Activated T-helper 1 cell treated with anti-CD3 and anti-CD28 coated beads, Interleukin-12 subunit alpha, Interleukin-12 subunit beta, Interleukin-2, Interleukin-4 antibody, amounts not matched to agents 30 ng/mL and 10 ng/mL and 1 ng/mL, durations not matched to agents 14 hours and 24 hours and 36 hours (primary cell): ENCODE measurements around the gene VPS26C. TPM values are rescaled to one million over a fixed set of nuclear protein-coding genes. Genes with fewer than 3 reads are reported as not detected.

ENCODE experiments used
- DNase-seq: peaks from one replicate; pipeline ENCODE4 v3.0.0; 2021; ENCODE audit warnings: low spot score
- H3K27ac Mint-ChIP-seq: one replicate; pipeline ENCODE4 v1.8.0; 2021; ENCODE audit warnings: mild to moderate bottlenecking, mixed read lengths
- H3K27me3 Mint-ChIP-seq: one replicate; pipeline ENCODE4 v1.8.0; 2022; ENCODE audit warnings: mild to moderate bottlenecking, moderate library complexity, mixed read lengths; ENCODE audit not compliant: insufficient read depth
- H3K36me3 Mint-ChIP-seq: one replicate; pipeline ENCODE4 v1.8.0; 2021; ENCODE audit warnings: low read depth, mixed read lengths
- H3K4me1 Mint-ChIP-seq: one replicate; pipeline ENCODE4 v1.8.0; 2021; ENCODE audit warnings: low read depth, mixed read lengths
- H3K4me3 Mint-ChIP-seq: one replicate; pipeline ENCODE4 v1.8.0; 2021; ENCODE audit warnings: mild to moderate bottlenecking, moderate library complexity, mixed read lengths
- H3K9me3 Mint-ChIP-seq: one replicate; pipeline ENCODE4 v1.8.0; 2021; ENCODE audit warnings: mixed read lengths
- intact Hi-C: fragments of 100-400 bp; cut with micrococcal nuclease; formaldehyde crosslinking; loops from one replicate; pipeline ENCODE4 v1.15.1; 2024
- total RNA-seq: library from RNA; stranded (reverse); gene quantifications from 2 replicates; pipeline ENCODE4 v1.2.3, GENCODE V29; 2022

Gene VPS26C
- total RNA-seq, 1 donor from 2014 or later: 53.8 TPM

DNA sequence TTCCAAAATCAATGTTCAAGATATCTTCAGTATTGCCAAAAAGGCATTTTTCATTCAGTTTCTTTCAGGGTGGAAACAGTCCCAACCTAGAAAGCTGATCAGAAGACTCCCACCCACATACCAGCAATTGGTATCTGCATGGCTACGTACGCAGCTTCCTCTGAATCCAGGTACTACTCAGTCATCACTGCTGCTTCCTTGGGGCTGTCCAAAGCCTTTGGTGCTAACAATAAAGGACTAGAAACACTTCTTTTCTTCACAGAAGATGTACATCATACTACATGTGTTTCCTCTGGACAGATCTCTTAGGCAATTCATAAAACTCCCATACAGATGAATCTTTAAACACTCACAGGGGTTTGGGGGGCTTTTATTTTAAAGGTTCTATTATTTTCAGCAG is 29.8 kb downstream of the VPS26C start:
- H3K4me3 Mint-ChIP-seq: peak overlapping the region; percentile 43
- no peak for DNase-seq
- H3K4me1 Mint-ChIP-seq: peaks cover 48% of the 10 kb centered on the region
- intact Hi-C loops: no loop called here
- H3K36me3 Mint-ChIP-seq: peaks cover 34% of the 10 kb centered on the region
- H3K27me3 Mint-ChIP-seq: no peaks in the 10 kb centered on the region
- no peaks in the 10 kb centered on the region for H3K9me3 Mint-ChIP-seq
- peak overlapping the region; percentile 74 for H3K27ac Mint-ChIP-seq

GRCh38 chr21:37233551-37234146 is 33.5 kb downstream of the VPS26C start:
- Mint-ChIP-seq H3K36me3 (peaks cover 34% of the 10 kb centered on the region), H3K9me3 (no peaks in the 10 kb centered on the region), H3K4me1 (peaks cover 20% of the 10 kb centered on the region), H3K27me3 (no peaks in the 10 kb centered on the region), H3K27ac (no peak overlapping the region), H3K4me3 (no peak overlapping the region)
- no peak for DNase-seq
- intact Hi-C loops: no loop called here

- Mint-ChIP-seq H3K4me3 (no peak overlapping the region), H3K36me3 (peaks cover 33% of the 10 kb centered on the region)
- DNase-seq: no peak
Observed at GRCh38 chr21:37232274-37233018, 34.7 kb downstream of the VPS26C start.

DNA sequence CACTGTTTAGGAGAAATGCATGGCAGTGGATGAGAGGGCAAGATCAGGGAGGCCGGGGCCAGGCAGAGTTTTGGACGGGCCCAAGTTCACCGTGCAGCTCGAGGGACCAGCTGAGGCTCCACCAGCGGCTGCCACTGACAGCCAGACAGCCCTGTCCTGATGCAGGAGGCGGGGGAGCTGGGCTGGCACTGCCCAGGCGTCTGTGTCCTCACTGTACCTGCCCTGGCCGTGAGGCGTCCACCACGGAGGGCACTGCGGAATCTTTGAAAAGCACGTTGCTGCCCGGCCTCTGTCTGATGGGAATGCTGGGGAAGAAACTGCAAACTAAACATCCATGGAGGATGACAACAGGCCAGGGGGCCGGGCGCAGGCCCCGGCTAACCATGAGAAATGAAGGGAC is 35.5 kb downstream of the VPS26C start:
- Mint-ChIP-seq H3K27ac (no peak overlapping the region), H3K27me3 (no peaks in the 10 kb centered on the region), H3K9me3 (no peaks in the 10 kb centered on the region), H3K4me1 (peaks cover under 1% of the 10 kb centered on the region), H3K4me3 (no peak overlapping the region), H3K36me3 (peaks cover 31% of the 10 kb centered on the region)
- intact Hi-C loops: no loop called here
- DNase-seq: no peak

More at GRCh38 chr21:37232274-37233018, 34.7 kb downstream of the VPS26C start:
- Mint-ChIP-seq H3K4me1 (peaks cover 8% of the 10 kb centered on the region), H3K27me3 (no peaks in the 10 kb centered on the region), H3K27ac (no peak overlapping the region), H3K9me3 (no peaks in the 10 kb centered on the region)
- intact Hi-C loops: no loop called here

DNA sequence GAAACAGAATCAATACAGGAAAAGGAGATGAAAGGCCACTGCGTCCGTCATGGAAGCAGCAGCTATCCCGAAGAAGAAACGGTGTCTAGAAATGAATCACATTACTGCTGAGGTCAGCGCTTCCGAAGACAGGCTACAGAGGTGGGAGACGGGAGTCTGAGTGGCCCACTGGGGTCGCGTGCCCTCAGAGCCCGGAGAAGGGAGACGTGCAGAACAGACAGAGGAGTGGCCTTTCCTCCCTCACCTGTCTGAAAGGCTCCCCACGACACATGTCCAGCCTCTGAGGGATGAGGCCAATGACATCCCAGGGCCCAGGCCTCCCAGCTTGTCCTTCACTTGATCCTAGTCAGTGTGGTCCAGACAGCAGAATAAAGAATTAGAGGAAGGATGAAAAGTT is 35.9 kb downstream of the VPS26C start:
- no peak overlapping the region for H3K27ac Mint-ChIP-seq
- DNase-seq: no peak
- no peak overlapping the region for H3K4me3 Mint-ChIP-seq
- peaks cover 32% of the 10 kb centered on the region for H3K36me3 Mint-ChIP-seq
- no peaks in the 10 kb centered on the region for H3K27me3 Mint-ChIP-seq
- H3K9me3 Mint-ChIP-seq: no peaks in the 10 kb centered on the region
- intact Hi-C loops: no loop called here
- no peaks in the 10 kb centered on the region for H3K4me1 Mint-ChIP-seq

DNA sequence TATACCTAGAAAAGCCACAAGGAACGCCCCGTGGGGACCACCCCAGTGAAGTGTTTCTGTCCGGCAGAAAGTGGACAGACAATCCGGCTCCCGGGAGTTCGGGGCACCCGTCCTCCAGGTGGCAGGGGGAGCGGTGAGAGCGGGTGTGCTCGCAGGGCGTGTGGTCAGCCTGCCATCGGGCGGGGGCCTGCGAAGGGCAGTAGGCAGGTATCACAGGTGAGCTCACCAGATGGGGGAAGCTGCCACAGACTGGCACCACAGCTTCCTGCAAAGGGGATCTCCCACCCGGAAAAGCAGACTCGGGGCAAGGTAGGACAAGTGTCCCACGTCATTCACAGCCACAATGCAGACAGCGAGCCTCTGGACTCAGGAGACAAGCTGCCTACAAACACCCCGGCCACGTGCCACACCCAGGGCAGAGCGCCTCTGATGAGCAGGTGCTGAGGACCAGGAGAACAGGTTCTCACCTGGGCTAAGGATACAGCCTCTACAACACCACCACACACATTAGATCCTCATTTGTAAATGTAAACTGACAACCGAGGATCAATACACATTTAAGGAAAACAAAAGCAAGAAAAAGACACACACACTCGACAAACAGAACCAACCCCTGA is 36.4 kb downstream of the VPS26C start:
- no peak for DNase-seq
- Mint-ChIP-seq H3K27me3 (no peaks in the 10 kb centered on the region), H3K36me3 (peaks cover 31% of the 10 kb centered on the region), H3K4me1 (peaks cover 4% of the 10 kb centered on the region), H3K27ac (no peak overlapping the region), H3K4me3 (no peak overlapping the region), H3K9me3 (no peaks in the 10 kb centered on the region)
- intact Hi-C loops: no loop called here

DNA sequence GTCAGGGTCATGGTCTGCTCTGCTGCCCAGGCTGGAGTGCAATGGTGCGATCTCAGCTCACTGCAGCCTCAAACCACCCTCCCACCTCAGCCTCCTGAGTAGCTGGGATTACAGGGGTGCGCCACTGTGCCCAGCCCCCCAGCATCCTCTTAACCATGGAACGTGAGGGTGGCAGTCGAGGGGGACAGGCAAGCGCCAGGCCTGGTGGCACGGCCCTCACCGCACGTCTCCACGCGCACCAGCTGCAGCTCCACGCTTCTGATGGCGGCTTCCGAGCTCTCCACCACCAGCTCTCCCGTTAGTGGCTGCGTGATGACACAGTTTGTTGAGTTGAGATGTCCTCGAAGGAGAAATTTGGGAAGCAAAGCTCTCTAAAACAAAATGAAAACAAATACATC is 39.1 kb downstream of the VPS26C start:
- intact Hi-C loops: no loop called here
- Mint-ChIP-seq H3K27ac (no peak overlapping the region), H3K27me3 (no peaks in the 10 kb centered on the region), H3K36me3 (peaks cover 46% of the 10 kb centered on the region), H3K9me3 (no peaks in the 10 kb centered on the region), H3K4me1 (peaks cover 26% of the 10 kb centered on the region), H3K4me3 (no peak overlapping the region)
- DNase-seq: no peak

DNA sequence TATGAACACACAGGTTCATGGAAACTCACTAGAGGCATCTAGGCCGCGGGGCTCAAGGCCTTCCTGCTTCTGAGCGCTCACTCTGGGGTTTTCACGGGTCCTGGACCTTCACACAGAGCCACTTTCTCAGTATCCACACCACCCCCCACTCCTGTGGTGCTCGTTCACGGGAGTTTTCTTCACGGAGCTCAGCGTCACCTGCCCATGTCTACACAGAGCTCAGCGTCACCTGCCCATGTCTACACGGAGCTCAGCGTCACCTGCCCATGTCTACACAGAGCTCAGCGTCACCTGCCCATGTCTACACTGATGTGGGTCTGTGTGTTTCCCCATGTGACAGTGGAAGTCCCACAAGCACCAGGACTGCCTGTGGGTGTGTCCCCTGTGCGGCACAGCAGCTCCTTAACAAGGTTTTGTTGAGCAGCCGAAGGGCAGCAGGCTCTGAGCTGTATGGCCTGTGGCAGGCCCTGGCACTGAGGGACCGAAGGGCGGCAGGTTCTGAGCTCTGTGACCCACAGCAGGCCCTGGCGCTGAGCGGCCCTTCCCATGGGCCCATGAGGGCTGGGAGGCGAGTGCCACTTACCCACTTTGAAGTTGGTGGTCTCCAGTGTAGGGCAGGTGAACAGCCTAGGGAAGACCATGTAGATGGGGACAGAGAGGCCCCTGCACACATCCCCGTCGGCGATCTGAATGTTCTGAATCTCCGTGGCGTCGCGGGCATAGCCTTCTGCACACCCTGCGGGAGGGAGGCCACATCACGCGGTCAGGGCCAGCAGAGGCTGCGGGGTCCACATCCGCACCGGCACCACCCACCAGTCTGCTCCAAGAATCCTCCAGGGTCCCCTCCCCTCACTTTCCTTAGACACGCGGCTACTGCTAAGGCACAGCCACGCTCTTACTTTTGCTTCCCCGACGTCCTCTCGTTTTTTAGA is 39.8 kb downstream of the VPS26C start:
- intact Hi-C loops: no loop called here
- Mint-ChIP-seq H3K9me3 (no peaks in the 10 kb centered on the region), H3K4me3 (no peak overlapping the region), H3K27ac (peak overlapping the region; percentile 89), H3K27me3 (no peaks in the 10 kb centered on the region), H3K36me3 (peaks cover 48% of the 10 kb centered on the region), H3K4me1 (peaks cover 30% of the 10 kb centered on the region)
- no peak for DNase-seq

DNA sequence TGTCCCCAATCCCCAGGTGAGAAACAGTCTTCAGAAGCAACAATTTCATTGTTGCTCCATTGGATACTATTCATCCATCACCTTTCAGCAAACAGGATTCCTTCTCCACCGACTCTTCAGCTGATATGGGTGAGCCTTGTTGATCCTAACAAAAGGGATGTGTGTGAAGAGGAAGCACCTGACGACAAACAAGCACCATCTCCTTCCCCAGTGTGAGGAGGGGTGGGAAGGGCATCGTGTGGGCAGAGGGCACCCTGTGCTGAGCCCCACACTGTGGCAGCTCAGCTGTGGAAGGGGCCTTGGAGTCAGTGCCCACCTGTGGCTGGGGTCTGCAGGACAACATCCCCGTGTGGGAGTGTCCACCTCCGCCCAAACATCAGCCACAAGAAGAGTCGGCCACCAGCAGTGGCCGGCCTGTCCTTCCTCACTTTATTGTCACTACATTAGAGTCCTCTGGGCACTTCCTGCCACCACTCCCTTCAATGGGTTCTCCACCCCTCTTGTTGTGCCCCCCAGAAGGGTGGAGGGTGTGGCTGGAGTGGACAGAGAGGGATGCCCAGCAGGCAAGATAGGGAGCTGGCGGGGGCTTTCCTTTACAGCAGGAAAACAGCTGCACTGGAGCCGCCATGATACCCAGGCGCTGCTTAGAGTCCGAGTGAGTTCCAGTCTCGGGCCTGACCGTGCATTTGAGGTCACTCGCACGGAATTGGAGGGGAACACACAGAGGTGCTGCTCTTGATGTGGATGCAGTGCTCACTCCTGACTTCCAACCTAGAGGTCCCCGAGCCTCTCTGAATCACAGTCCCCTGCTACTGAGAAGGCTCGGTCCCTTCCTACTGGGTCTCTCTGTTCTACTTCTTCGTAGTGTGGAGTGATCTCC is 40.9 kb downstream of the VPS26C start:
- DNase-seq: no peak
- peak overlapping the region; percentile 65 for H3K4me3 Mint-ChIP-seq
- peak overlapping the region; percentile 89 for H3K27ac Mint-ChIP-seq
- H3K27me3 Mint-ChIP-seq: no peaks in the 10 kb centered on the region
- peaks cover 33% of the 10 kb centered on the region for H3K4me1 Mint-ChIP-seq
- no peaks in the 10 kb centered on the region for H3K9me3 Mint-ChIP-seq
- H3K36me3 Mint-ChIP-seq: peaks cover 49% of the 10 kb centered on the region
- intact Hi-C loops: no loop called here

- peaks cover 46% of the 10 kb centered on the region for H3K36me3 Mint-ChIP-seq
- DNase-seq: peak; percentile 52
- peaks cover 40% of the 10 kb centered on the region for H3K4me1 Mint-ChIP-seq
- H3K27me3 Mint-ChIP-seq: peaks cover 1% of the 10 kb centered on the region
- H3K4me3 Mint-ChIP-seq: peak overlapping the region; percentile 68
- H3K27ac Mint-ChIP-seq: peak overlapping the region; percentile 89
- intact Hi-C loops: loop anchor here (5.0 kb wide), 2 partner anchors 148 to 238 kb away; no protein-coding TSS in a partner anchor
- no peaks in the 10 kb centered on the region for H3K9me3 Mint-ChIP-seq
Observed at GRCh38 chr21:37224861-37225839, 42.0 kb downstream of the VPS26C start.

- H3K4me3 Mint-ChIP-seq: peak overlapping the region; percentile 4
- H3K36me3 Mint-ChIP-seq: peaks cover 48% of the 10 kb centered on the region
- no peaks in the 10 kb centered on the region for H3K9me3 Mint-ChIP-seq
- peaks cover 1% of the 10 kb centered on the region for H3K27me3 Mint-ChIP-seq
- intact Hi-C loops: loop anchor here (5.0 kb wide), 2 partner anchors 147 to 237 kb away; no protein-coding TSS in a partner anchor
- DNase-seq: no peak
- peaks cover 48% of the 10 kb centered on the region for H3K4me1 Mint-ChIP-seq
- peak overlapping the region; percentile 12 for H3K27ac Mint-ChIP-seq
Observed at GRCh38 chr21:37223804-37224345, 43.3 kb downstream of the VPS26C start.
